Measurements from ENCODE around the gene CCL11. TPM values are rescaled to one million over a fixed set of nuclear protein-coding genes. Genes with fewer than 3 reads are reported as not detected.

CCL11 gene
- total RNA-seq, 2 experiments from 2014 or later: not detected

DNA sequence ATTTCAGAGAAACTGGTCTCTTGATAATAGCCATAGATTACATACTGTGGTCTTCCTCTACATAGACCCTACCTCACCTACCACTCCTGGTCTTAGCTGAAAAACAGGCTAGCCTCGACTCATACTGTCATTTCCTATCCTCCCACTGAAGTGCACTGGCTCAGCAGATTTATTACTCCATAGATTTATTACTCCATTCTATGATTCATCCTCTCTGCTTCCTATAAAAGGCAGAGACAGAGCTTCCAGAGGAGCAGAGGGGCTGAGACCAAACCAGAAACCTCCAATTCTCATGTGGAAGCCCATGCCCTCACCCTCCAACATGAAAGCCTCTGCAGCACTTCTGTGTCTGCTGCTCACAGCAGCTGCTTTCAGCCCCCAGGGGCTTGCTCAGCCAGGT, 15.6 kb upstream of the CCL11 start, which contains the start of gene CCL7:
Gene CCL7 (plus strand): TSS at position 253 of the 400 bp plus-strand sequence. CDS start 70 bp downstream, at position 323.
- ATAC-seq (no peak), DNase-seq (no peak)
- H3K9me3 Mint-ChIP-seq (ENCODE audit: low read depth): no peaks in the 10 kb centered on the region
- CTCF ChIA-PET: no interaction called here
- H3K4me3 Mint-ChIP-seq: no peak within 1 kb of the TSS
- H3K36me3 Mint-ChIP-seq: no peaks in the 10 kb centered on the region
- H3K27ac Mint-ChIP-seq: no peak within 1 kb of the TSS
- peaks cover 79% of the 10 kb centered on the region for H3K27me3 Mint-ChIP-seq
- H3K4me1 Mint-ChIP-seq: no peaks in the 10 kb centered on the region

DNA sequence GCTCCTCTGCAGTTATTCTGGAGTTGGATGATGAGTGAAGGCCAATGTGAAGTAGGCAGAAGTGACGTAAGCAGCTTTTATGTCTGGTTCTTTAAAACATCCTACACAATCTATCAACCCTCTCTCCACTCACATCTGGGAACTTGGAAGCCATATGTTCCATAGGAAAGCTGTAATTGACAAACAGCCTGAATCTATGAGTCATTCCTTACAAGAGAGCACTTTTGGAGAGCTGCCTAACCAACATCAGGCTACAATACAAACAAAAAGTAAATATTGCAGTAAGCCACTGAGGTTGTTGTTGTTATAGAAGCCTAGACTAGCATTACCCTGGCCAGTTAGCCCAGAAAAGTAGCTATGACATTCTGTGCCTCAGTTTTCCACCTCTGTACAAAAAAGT, 9.7 kb upstream of the CCL11 start:
- H3K27me3 Mint-ChIP-seq: peaks cover 77% of the 10 kb centered on the region
- no peak overlapping the region for H3K4me3 Mint-ChIP-seq
- DNase-seq (no peak), ATAC-seq (no peak)
- H3K36me3 Mint-ChIP-seq: no peaks in the 10 kb centered on the region
- H3K4me1 Mint-ChIP-seq: no peaks in the 10 kb centered on the region
- H3K27ac Mint-ChIP-seq: no peak overlapping the region
- H3K9me3 Mint-ChIP-seq (ENCODE audit: low read depth): no peaks in the 10 kb centered on the region
- CTCF ChIA-PET: no interaction called here

DNA sequence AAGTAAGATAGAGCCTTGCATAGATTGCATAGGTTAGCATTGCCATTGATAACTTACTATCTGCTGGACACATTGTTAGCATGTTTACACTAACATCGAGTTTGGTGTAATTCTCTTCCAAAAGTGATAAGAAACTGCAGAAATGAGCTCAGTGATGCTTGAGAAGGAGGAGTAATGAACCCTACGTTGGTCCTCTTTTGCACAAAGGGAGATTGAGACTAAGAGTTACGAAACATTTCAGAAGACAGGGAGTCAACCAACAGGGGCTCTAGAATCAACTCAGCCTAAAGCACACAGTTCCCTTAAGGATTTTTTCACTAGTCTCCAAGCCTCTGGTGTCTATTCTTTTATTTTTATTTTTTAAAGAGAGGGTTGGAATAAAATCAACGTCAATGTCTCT, 8.7 kb upstream of the CCL11 start:
- H3K4me1 Mint-ChIP-seq: no peaks in the 10 kb centered on the region
- no peaks in the 10 kb centered on the region for H3K36me3 Mint-ChIP-seq
- no peak overlapping the region for H3K4me3 Mint-ChIP-seq
- DNase-seq (no peak), ATAC-seq (no peak)
- CTCF ChIA-PET: no interaction called here
- H3K9me3 Mint-ChIP-seq (ENCODE audit: low read depth): no peaks in the 10 kb centered on the region
- H3K27ac Mint-ChIP-seq: no peak overlapping the region
- H3K27me3 Mint-ChIP-seq: peaks cover 80% of the 10 kb centered on the region

DNA sequence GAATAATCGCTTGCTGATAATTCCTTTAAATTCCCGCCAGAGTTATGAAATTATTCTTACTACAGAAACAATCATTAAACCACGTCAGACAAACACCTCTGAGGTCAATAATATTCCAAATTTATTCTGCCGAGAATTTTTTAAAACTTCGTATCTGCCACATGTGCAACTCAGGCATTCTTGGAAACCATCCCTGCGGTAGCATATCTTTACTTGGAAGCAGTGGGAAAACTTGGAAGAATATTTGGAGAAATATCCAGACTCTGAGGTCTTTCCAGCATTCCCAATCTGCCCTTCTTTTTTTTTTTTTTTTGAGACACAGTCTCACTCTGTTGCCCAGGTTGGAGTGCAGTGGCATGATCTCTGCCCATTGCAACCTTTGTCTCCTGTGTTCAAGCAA, 2.0 kb upstream of the CCL11 start:
- Mint-ChIP-seq H3K9me3 (ENCODE audit: low read depth) (no peaks in the 10 kb centered on the region), H3K27ac (no peak overlapping the region), H3K27me3 (peaks cover 69% of the 10 kb centered on the region), H3K4me1 (no peaks in the 10 kb centered on the region), H3K4me3 (no peak overlapping the region), H3K36me3 (no peaks in the 10 kb centered on the region)
- CTCF ChIA-PET: no interaction called here
- DNase-seq (no peak), ATAC-seq (no peak)

DNA sequence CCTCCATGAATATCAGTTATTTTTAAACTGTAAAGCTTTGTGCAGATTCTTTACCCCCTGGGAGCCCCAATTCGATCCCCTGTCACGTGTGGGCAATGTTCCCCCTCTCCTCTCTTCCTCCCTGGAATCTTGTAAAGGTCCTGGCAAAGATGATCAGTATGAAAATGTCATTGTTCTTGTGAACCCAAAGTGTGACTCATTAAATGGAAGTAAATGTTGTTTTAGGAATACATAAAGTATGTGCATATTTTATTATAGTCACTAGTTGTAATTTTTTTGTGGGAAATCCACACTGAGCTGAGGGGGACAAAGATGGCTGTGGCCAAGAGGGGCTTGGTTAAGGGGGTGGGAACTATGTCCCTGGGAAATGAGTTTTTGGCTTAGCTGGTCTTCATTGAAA, 2.3 kb downstream of the CCL11 start:
- no peak overlapping the region for H3K27ac Mint-ChIP-seq
- no peak overlapping the region for H3K4me3 Mint-ChIP-seq
- CTCF ChIA-PET: interaction anchor here (1.4 kb wide), 1 partner anchor 72 kb away, joined by 4 read pairs; no protein-coding TSS in a partner anchor
- no peaks in the 10 kb centered on the region for H3K36me3 Mint-ChIP-seq
- H3K9me3 Mint-ChIP-seq (ENCODE audit: low read depth): no peaks in the 10 kb centered on the region
- no peak for ATAC-seq
- H3K4me1 Mint-ChIP-seq: no peaks in the 10 kb centered on the region
- peaks cover 43% of the 10 kb centered on the region for H3K27me3 Mint-ChIP-seq
- DNase-seq: no peak

DNA sequence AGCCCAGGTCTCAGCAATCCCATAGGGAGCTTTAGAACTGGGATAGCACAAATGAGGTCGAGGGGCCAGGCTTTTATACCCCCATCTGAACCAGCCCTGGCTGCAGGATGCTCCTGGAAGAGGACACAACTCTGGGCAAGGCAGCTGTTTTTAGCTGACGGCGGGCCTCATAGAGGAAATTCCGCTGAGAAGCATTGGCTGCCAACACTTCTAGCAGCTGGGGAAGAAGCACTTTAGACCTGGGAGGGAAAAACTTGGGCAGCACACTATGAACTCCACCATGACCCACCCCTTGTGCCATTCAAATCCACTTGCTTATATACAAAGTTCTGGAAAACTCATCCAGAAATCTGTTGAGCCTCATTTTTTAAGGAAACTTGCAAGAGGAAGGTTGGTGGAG, 5.0 kb downstream of the CCL11 start:
- H3K36me3 Mint-ChIP-seq: no peaks in the 10 kb centered on the region
- no peak for DNase-seq
- no peaks in the 10 kb centered on the region for H3K4me1 Mint-ChIP-seq
- peaks cover 33% of the 10 kb centered on the region for H3K27me3 Mint-ChIP-seq
- ATAC-seq: no peak
- H3K27ac Mint-ChIP-seq: no peak overlapping the region
- no peaks in the 10 kb centered on the region for H3K9me3 Mint-ChIP-seq (ENCODE audit: low read depth)
- CTCF ChIA-PET: interaction anchor here (0.7 kb wide), 1 partner anchor 71 kb away, joined by 3 read pairs; no protein-coding TSS in a partner anchor
- no peak overlapping the region for H3K4me3 Mint-ChIP-seq

DNA sequence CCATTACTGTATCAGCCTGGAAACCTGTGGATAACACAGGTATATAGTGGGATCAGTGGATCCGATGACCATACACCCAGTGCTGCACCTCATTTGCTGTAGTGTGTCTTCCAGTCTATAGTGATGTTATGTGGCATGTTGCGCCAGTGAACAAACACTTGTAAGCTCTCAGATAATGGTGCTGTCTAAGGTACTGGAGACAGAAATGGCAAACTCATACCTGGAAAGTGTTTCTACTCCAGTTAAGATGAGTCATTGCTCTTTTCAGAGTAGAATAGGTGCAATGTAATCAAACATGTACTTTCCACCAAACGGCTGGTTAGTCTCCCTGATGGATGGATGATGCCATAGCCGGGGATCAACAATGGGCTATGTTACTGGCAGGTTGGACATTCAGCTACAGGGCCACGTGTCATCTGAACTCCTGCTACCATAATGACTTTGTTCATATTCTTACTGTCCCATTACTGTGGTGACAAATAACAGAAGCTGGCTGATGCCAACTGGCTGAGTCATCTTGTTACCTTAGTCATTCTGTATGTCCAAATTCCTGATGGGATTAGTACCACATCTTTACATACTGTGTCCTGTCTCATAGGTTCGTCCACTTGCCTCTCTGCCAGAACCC, 6.3 kb downstream of the CCL11 start:
- H3K9me3 Mint-ChIP-seq (ENCODE audit: low read depth): no peaks in the 10 kb centered on the region
- DNase-seq: no peak
- CTCF ChIA-PET: no interaction called here
- H3K36me3 Mint-ChIP-seq: no peaks in the 10 kb centered on the region
- H3K27ac Mint-ChIP-seq: no peak overlapping the region
- no peak for ATAC-seq
- H3K27me3 Mint-ChIP-seq: peaks cover 27% of the 10 kb centered on the region
- H3K4me3 Mint-ChIP-seq: no peak overlapping the region
- no peaks in the 10 kb centered on the region for H3K4me1 Mint-ChIP-seq

DNA sequence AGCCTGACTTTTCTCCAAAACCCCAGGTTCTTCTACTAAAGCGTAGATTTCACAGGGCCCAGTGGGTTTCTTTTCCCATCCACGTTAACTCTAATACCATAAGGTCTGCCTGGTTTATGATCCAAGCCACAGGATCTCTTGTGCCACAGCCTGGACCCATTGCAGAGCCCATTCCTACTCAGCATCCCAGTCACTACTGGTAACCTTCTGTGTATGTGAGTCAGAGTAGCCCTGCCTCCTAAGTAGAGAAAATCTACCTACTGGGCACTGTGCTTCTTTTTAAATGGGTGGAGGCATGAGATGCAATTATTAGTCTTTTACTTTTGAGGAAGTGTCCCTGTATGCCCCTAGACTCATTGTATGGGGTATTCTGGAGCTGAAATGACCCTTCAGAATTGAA, 13.5 kb downstream of the CCL11 start:
- ATAC-seq: no peak
- no peak overlapping the region for H3K4me3 Mint-ChIP-seq
- H3K27me3 Mint-ChIP-seq: peaks cover 35% of the 10 kb centered on the region
- H3K4me1 Mint-ChIP-seq: peaks cover 22% of the 10 kb centered on the region
- no peaks in the 10 kb centered on the region for H3K9me3 Mint-ChIP-seq (ENCODE audit: low read depth)
- H3K27ac Mint-ChIP-seq: no peak overlapping the region
- no peak for DNase-seq
- CTCF ChIA-PET: interaction anchor here (3.1 kb wide), 1 partner anchor 63 kb away, joined by 13 read pairs; no protein-coding TSS in a partner anchor
- no peaks in the 10 kb centered on the region for H3K36me3 Mint-ChIP-seq

DNA sequence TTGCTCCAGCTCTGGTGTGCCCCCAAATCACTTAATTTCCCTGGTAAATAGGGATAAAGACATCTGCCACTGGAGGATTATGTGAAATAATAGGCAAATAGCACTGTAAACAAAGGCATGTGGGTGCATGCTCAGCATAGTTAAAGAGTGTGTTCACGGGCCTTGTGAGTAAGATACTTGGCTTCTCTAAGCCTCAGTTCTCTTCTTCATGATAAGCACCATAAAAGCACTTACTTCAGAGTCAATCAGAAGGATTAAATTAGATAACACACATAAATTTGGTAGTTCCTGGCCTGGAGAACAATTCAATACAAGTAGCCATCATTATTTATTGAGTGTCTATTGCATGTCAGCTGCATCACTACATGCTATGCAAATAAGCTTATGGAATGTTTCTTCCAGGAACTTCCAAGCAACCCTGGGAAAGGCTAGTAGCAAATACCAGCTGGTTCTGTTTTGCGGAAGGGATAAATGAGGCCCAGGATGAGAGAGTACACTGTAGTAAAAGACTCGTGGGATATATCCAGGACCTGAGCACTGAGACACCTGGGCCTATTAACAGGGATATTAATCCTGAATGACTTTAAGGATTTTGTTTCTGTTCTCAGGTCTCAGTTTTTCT, 14.5 kb downstream of the CCL11 start:
- peaks cover 24% of the 10 kb centered on the region for H3K4me1 Mint-ChIP-seq
- CTCF ChIA-PET: interaction anchor here (1.6 to 3.1 kb wide), 2 partner anchors 62 to 99 kb away, joined by 3 to 13 read pairs; no protein-coding TSS in a partner anchor
- H3K9me3 Mint-ChIP-seq (ENCODE audit: low read depth): no peaks in the 10 kb centered on the region
- DNase-seq: no peak
- H3K27me3 Mint-ChIP-seq: peaks cover 38% of the 10 kb centered on the region
- no peak overlapping the region for H3K27ac Mint-ChIP-seq
- ATAC-seq: no peak
- no peak overlapping the region for H3K4me3 Mint-ChIP-seq
- H3K36me3 Mint-ChIP-seq: no peaks in the 10 kb centered on the region

DNA sequence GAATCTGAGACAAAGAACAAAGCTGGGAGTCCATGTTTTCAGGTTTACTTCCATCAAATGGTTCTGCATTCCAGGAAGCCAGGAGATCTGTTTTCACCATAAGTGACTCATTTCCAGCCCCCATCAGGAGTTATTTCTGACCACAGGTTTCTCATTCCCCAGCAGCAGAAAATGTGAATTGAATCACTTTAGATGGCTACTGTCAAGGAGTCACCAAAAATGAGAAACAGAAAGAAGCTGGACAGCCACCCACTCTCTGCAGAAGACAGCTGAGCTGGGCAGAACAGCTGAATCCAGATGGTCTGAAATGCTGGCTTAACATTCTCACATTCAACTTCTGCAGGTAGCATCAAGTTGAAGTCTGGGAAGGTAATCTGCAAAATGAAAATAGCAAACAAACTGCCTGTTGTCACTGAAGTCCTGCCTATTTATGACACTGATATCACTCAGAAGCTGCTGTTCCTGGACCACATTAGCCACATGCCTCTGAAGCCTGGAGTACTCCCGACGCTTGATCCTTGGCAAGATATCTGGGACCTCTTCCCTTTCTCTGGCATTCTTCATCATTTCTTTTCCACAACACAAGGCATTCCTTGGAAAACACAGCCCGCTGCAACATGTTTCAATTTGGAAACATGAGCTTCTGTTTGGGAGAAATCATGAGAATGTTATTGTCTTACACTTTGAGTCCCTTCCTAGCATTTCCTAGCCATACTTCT, 15.3 kb downstream of the CCL11 start:
- Mint-ChIP-seq H3K4me1 (peaks cover 24% of the 10 kb centered on the region), H3K36me3 (no peaks in the 10 kb centered on the region), H3K9me3 (ENCODE audit: low read depth) (no peaks in the 10 kb centered on the region), H3K27ac (no peak overlapping the region), H3K27me3 (peaks cover 40% of the 10 kb centered on the region), H3K4me3 (no peak overlapping the region)
- CTCF ChIA-PET: interaction anchor here (0.8 to 3.1 kb wide), 3 partner anchors 61 to 100 kb away, joined by 3 to 13 read pairs (median 3); no protein-coding TSS in a partner anchor
- DNase-seq: peak; percentile 46
- ATAC-seq: peak; percentile 33

DNA sequence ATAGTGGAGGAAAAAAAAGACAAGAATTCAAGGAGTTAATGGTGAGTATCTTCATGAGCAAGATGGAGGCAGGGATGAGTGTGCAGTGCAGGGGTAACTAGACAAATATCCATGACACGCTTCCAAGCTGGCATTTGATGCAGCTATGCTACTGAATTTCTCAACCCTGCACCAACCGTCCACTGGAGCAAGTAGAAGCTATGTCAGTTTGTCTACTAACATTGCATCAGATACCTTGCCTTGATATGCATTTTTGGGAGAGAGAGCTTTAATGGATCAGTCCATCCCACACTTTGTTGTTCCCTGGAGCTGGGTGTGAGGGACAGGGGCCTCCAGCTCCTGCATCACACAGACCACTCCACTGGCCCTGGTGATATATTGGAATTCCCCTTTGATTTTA, 16.4 kb downstream of the CCL11 start:
- ATAC-seq (no peak), DNase-seq (no peak)
- Mint-ChIP-seq H3K27ac (no peak overlapping the region), H3K4me3 (no peak overlapping the region), H3K36me3 (no peaks in the 10 kb centered on the region), H3K27me3 (peaks cover 42% of the 10 kb centered on the region), H3K4me1 (peaks cover 27% of the 10 kb centered on the region), H3K9me3 (ENCODE audit: low read depth) (no peaks in the 10 kb centered on the region)
- CTCF ChIA-PET: interaction anchor here (3.1 kb wide), 1 partner anchor 60 kb away, joined by 13 read pairs; no protein-coding TSS in a partner anchor

DNA sequence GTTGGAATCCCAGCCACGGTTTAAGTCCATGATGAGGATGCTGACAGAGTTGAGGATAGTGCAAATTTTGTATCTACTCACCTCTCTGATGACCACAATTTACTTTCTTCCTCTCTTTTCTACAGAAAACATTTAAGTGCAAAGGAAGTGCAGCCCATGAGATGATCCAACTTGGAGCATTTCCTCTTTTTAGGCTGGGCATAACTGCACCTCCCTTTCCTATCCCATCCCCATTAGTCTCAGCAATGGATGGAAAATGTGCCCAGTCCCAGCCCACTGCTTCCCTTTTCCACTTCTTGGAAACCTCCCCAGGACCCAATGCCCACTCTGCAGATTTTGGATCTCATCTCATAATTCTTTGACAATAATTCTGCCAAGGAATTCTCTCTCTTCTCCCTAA, 17.1 kb downstream of the CCL11 start:
- H3K36me3 Mint-ChIP-seq: no peaks in the 10 kb centered on the region
- H3K27ac Mint-ChIP-seq: no peak overlapping the region
- DNase-seq (no peak), ATAC-seq (no peak)
- CTCF ChIA-PET: no interaction called here
- peaks cover 34% of the 10 kb centered on the region for H3K4me1 Mint-ChIP-seq
- no peak overlapping the region for H3K4me3 Mint-ChIP-seq
- H3K9me3 Mint-ChIP-seq (ENCODE audit: low read depth): no peaks in the 10 kb centered on the region
- peaks cover 43% of the 10 kb centered on the region for H3K27me3 Mint-ChIP-seq

DNA sequence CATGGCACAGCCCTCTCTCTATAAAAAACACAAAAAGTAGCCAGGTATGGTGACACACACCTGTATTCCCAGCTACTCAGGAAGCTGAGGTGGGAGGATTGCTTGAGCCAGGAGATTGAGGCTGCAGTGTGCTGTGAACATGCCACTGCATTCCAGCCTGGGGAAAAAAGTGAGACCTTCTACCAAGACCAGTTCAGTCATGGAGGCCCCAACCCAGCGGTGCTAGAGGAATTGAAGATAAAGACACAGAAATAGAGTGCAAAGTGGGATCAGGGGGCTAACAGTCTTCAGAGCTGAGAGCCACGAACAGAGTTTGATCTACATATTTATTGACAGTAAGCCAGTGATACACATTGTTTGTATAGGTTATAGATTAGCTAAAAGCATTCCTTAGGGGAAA, 18.1 kb downstream of the CCL11 start:
- H3K27ac Mint-ChIP-seq: no peak overlapping the region
- H3K36me3 Mint-ChIP-seq: no peaks in the 10 kb centered on the region
- peaks cover 35% of the 10 kb centered on the region for H3K4me1 Mint-ChIP-seq
- no peaks in the 10 kb centered on the region for H3K9me3 Mint-ChIP-seq (ENCODE audit: low read depth)
- H3K4me3 Mint-ChIP-seq: no peak overlapping the region
- ATAC-seq (no peak), DNase-seq (no peak)
- peaks cover 46% of the 10 kb centered on the region for H3K27me3 Mint-ChIP-seq
- CTCF ChIA-PET: no interaction called here

DNA sequence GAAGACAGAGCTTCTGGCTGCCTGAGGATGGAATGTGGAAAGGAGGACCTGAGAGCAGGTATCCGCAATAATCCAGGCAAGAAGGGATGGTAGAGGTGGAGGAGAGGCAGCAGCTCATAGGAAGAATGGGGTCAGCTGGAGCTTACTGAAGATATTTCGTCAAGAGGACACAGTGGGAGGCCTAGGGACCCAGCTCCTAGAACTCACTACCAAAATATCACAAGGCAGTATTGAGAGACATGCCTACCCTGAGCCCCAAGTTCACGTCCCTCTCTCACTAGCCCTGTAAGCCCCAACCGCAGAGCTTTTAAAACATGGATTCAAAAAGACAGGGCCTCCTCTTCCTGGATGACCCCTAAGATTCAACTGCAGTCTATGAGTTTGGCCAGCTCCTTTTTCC, 19.5 kb downstream of the CCL11 start:
- H3K27ac Mint-ChIP-seq: no peak overlapping the region
- no peak overlapping the region for H3K4me3 Mint-ChIP-seq
- H3K27me3 Mint-ChIP-seq: peaks cover 41% of the 10 kb centered on the region
- DNase-seq: no peak
- CTCF ChIA-PET: no interaction called here
- no peaks in the 10 kb centered on the region for H3K36me3 Mint-ChIP-seq
- no peaks in the 10 kb centered on the region for H3K9me3 Mint-ChIP-seq (ENCODE audit: low read depth)
- no peak for ATAC-seq
- H3K4me1 Mint-ChIP-seq: peaks cover 35% of the 10 kb centered on the region
